GM12878 (cell line): ENCODE results near the gene CPVL. TPM values are rescaled to one million over a fixed set of nuclear protein-coding genes. Genes with fewer than 3 reads are reported as not detected.

Source experiments
- ATAC-seq: fragments of 200-7000 bp; cut with Tn5 transposase; 3 replicates; pipeline ENCODE4 v1.9.1; 2020; ENCODE audit warnings: mild to moderate bottlenecking, moderate library complexity
- BruUV-seq: library from RNA; stranded (reverse); fragments of 400-500 nt; replicated peaks from 2 replicates; lab custom pipeline; 2021; lab: Mats Ljungman, UMichigan
- CTCF ChIA-PET: fragments of 300-600 bp; sonication (Branson Sonifier 250); formaldehyde crosslinking; extraction: SDS; loops from one replicate; lab custom pipeline; 2021; ENCODE audit warnings: inconsistent platforms; lab: Yijun Ruan, JAX
- POLR2A ChIA-PET: fragments of 350-600 bp; formaldehyde crosslinking; extraction: SDS; loops from one replicate; lab custom pipeline; 2021; ENCODE audit warnings: inconsistent platforms; lab: Charles Lee
- RAD21 ChIA-PET: fragments of 300-600 bp; sonication (Branson Sonifier 250); formaldehyde crosslinking; loops from one replicate; lab custom pipeline; 2023; ENCODE audit warnings: antibody characterized with exemption; ENCODE audit not compliant: unreplicated experiment; lab: Charles Lee
- SMC1A ChIA-PET: fragments of 300-600 bp; sonication (Branson Sonifier 250); formaldehyde crosslinking; loops from one replicate; lab custom pipeline; 2023; ENCODE audit not compliant: unreplicated experiment, uncharacterized antibody; lab: Charles Lee
- DNase-seq: peaks from one replicate; pipeline ENCODE4 v3.0.0-alpha.2; 2011; ENCODE audit warnings: low read depth, low spot score
- FAIRE-seq: peaks from 3 replicates; lab custom pipeline; 2011; peaks lifted over from hg19 to GRCh38; lab: Jason Lieb, UNC
- H2AFZ ChIP-seq: 2 replicates; pipeline ENCODE4 v1.6.0; 2011; ENCODE audit warnings: low read depth, low read length, control low read depth; ENCODE audit not compliant: control insufficient read depth
- H3K27ac ChIP-seq: 2 replicates; pipeline ENCODE4 v1.5.1; 2011; ENCODE audit warnings: control low read depth; ENCODE audit not compliant: control insufficient read depth, insufficient read depth
- H3K27me3 ChIP-seq, 2 experiments: replicated peaks in 1 of 2; 2 replicates each; pipeline versions ENCODE4 v1.6.0 to v1.6.1; 2011; ENCODE audit warnings: low read length in 1 of 2; ENCODE audit not compliant: control insufficient read depth in 2 of 2, insufficient read depth in 2 of 2
- H3K36me3 ChIP-seq, 2 experiments: 2 replicates each; pipeline ENCODE4 v1.5.1; 2011; ENCODE audit warnings: low read length in 1 of 2; ENCODE audit not compliant: control insufficient read depth in 2 of 2, insufficient read depth in 2 of 2
- H3K4me1 ChIP-seq: 2 replicates; pipeline ENCODE4 v1.6.1; 2011; ENCODE audit warnings: mild to moderate bottlenecking, low read length, moderate library complexity, mixed read lengths; ENCODE audit not compliant: control insufficient read depth, insufficient read depth
- H3K4me2 ChIP-seq: 2 replicates; pipeline ENCODE4 v1.6.0; 2011; ENCODE audit warnings: control low read depth; ENCODE audit not compliant: control insufficient read depth, insufficient read depth
- H3K4me3 ChIP-seq: fragments of 200-600 bp; sonication (generic); 2 replicates; pipeline ENCODE4 v1.5.1; 2016
- H3K79me2 ChIP-seq: 2 replicates; pipeline ENCODE4 v1.6.0; 2011; ENCODE audit warnings: low read length; ENCODE audit not compliant: control insufficient read depth, insufficient read depth
- H3K9ac ChIP-seq: 2 replicates; pipeline ENCODE4 v1.8.0; 2011; ENCODE audit warnings: low read length, control low read depth, mixed read lengths; ENCODE audit not compliant: control insufficient read depth, insufficient read depth
- H3K9me3 ChIP-seq: replicated peaks from 3 replicates; pipeline ENCODE4 v1.5.1; 2011; ENCODE audit warnings: mild to moderate bottlenecking, low read length; ENCODE audit not compliant: control insufficient read depth, insufficient read depth
- H4K20me1 ChIP-seq: 2 replicates; pipeline ENCODE4 v1.6.0; 2011; ENCODE audit not compliant: control insufficient read depth, insufficient read depth
- EED ChIP-seq: sonication (generic); IDR thresholded peaks from 2 replicates; pipeline ENCODE4 v1.6.1; 2016; ENCODE audit warnings: antibody characterized with exemption, low read depth
- EZH2 ChIP-seq: IDR thresholded peaks from 2 replicates; pipeline ENCODE4 v1.6.1; 2012; ENCODE audit warnings: low read depth, mild to moderate bottlenecking, control low read depth, inconsistent platforms, low read length, borderline replicate concordance; ENCODE audit not compliant: control insufficient read depth
- GABPA ChIP-seq: IDR thresholded peaks from 2 replicates; pipeline ENCODE4 v1.6.1; 2014; ENCODE audit warnings: antibody characterized with exemption, low read depth, mild to moderate bottlenecking, inconsistent platforms
- GATAD2B ChIP-seq: fragments of 450-650 bp; conservative IDR thresholded peaks from 2 replicates; pipeline ENCODE4 v1.6.1; 2017; ENCODE audit warnings: low read depth, mild to moderate bottlenecking, moderate library complexity
- PAX8 ChIP-seq: fragments of 450-650 bp; IDR thresholded peaks from 2 replicates; pipeline ENCODE4 v1.6.1; 2017; ENCODE audit warnings: mild to moderate bottlenecking, moderate library complexity
- POLR2AphosphoS2 ChIP-seq: IDR thresholded peaks from 2 replicates; pipeline ENCODE4 v1.6.1; 2011; ENCODE audit warnings: low read depth, mild to moderate bottlenecking, low read length, improper control_type of control experiment, moderate library complexity
- POLR2AphosphoS5 ChIP-seq: IDR thresholded peaks from 2 replicates; pipeline ENCODE4 v1.6.1; 2011; ENCODE audit warnings: mild to moderate bottlenecking, low read length, inconsistent platforms
- SREBF2 ChIP-seq: IDR thresholded peaks from 2 replicates; pipeline ENCODE4 v1.6.1; 2012; ENCODE audit warnings: mild to moderate bottlenecking, low read length
- SRF ChIP-seq, 2 experiments: IDR thresholded peaks; 2 replicates each; pipeline ENCODE4 v1.6.1; 2011; ENCODE audit warnings: low read depth in 2 of 2, low read length in 2 of 2, mild to moderate bottlenecking in 1 of 2, moderate library complexity in 1 of 2
- TARDBP ChIP-seq: IDR thresholded peaks from 2 replicates; pipeline ENCODE4 v1.6.1; 2016; ENCODE audit warnings: borderline replicate concordance
- WGBS: methylation state at CpG from one replicate; pipeline ENCODE4 v1.1.6; 2016; ENCODE audit warnings: low lambda C conversion rate; ENCODE audit not compliant: insufficient replicate concordance, insufficient coverage; ENCODE audit errors: missing lambda C conversion rate; 5-methylcytosine and 5-hydroxymethylcytosine counted together
- in situ Hi-C: fragments of 300-500 bp; cut with MboI; formaldehyde crosslinking; loops from 9 replicates; pipeline ENCODE4 v1.14.3; 2018; ENCODE audit warnings: mixed read lengths
- intact Hi-C: fragments of 100-400 bp; cut with micrococcal nuclease; formaldehyde crosslinking; loops from one replicate; pipeline ENCODE4 v1.14.2; 2022; ENCODE audit not compliant: unreplicated experiment
- polyA plus RNA-seq, 11 experiments: library from polyadenylated mRNA; depleted of rRNA in 4 of 11; unstranded in 6 of 11; stranded (reverse) in 5 of 11; fragments of >200 nt; fragmentation: Nextera tagmentation in 4 of 11; fragmentation: Illumina TruSeq in 1 of 11; extraction: Ambion mirVana in 4 of 11; extraction: Trizol in 1 of 11; gene quantifications; 1 replicate in 1 of 11; 2 replicates in 10 of 11; pipeline versions ENCODE4 v1.2.1 to v1.2.3, GENCODE V29; 2011 to 2016; ENCODE audit warnings: inconsistent platforms in 2 of 11, missing spikeins in 2 of 11, low read depth in 1 of 11
- total RNA-seq, 4 experiments: library from RNA; depleted of rRNA in 3 of 4; stranded (reverse); fragments of >200 nt in 3 of 4; fragmentation: Illumina TruSeq in 1 of 4; extraction: Trizol in 1 of 4; gene quantifications; 2 replicates each; pipeline versions ENCODE4 v1.2.1 to v1.2.3, GENCODE V29; 2013 to 2021
- TF ChIP-seq, protein P1 (sequence below): fragments of 450-650 bp; IDR thresholded peaks from 2 replicates; pipeline ENCODE4 v1.6.1; 2016; ENCODE audit warnings: mild to moderate bottlenecking
- TF ChIP-seq, protein P2 (sequence below): fragments of 450-650 bp; IDR thresholded peaks from 2 replicates; pipeline ENCODE4 v1.6.1; 2018; ENCODE audit warnings: borderline replicate concordance, mild to moderate bottlenecking; ENCODE audit not compliant: partially characterized antibody
- TF ChIP-seq, protein P3 (sequence below): IDR thresholded peaks from 2 replicates; pipeline ENCODE4 v1.6.1; 2012; ENCODE audit warnings: improper control_type of control experiment, low read depth, low read length; ENCODE audit not compliant: insufficient replicate concordance

Gene CPVL
- total and polyA plus RNA-seq, 10 of the 15 experiments (the other 5 are each of a cell fraction or from before 2014, with no cell fraction given): 0.59 TPM; not detected in 9

DNA sequence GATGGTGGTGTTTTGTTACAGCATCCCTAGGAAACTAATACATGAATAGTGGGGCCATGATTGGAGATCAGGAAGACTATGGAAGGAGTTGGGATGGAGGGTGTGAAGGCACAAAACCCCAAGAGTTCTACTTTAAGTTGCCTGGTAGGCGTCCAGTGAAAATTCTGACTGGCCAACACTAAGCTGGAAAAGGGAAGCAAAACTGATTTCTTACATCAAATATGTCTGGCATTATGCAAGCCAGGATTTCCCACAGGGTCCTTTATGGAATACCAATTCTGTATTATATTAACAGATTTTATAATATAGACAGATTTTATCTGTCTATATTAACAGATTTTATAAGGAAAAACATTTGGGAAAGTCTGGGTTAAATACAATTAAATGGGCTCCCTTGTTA lies 16.2 kb downstream of the CPVL start:
- in situ Hi-C loops (no loop called here), intact Hi-C loops (no loop called here)
- no peak for ATAC-seq
- ChIA-PET POLR2A (no interaction called here), CTCF (interaction anchor here (0.6 to 1.8 kb wide), 3 partner anchors 39 to 209 kb away, joined by 4 to 5 read pairs (median 4); no protein-coding TSS in a partner anchor), RAD21 (no interaction called here), SMC1A (no interaction called here)
- BruUV-seq: no TSS peak
- DNase-seq: no peak
- H3K4me3 ChIP-seq: no peak overlapping the region
- WGBS: 10% methylated on average over 1 of the region's 1 CpG
- H3K4me2 ChIP-seq: no peak overlapping the region
- no peaks in the 10 kb centered on the region for H4K20me1 ChIP-seq
- H3K27ac ChIP-seq: no peak overlapping the region
- H3K4me1 ChIP-seq: no peaks in the 10 kb centered on the region
- H3K9me3 ChIP-seq: no peaks in the 10 kb centered on the region
- H3K9ac ChIP-seq: no peak overlapping the region
- H3K27me3 ChIP-seq: no peaks in the 10 kb centered on the region; a peak in 1 of 4 replicates
- H2AFZ ChIP-seq: no peak overlapping the region
- no peak for FAIRE-seq
- H3K36me3 ChIP-seq: no peaks in the 10 kb centered on the region
- TF ChIP-seq, protein P1, sequence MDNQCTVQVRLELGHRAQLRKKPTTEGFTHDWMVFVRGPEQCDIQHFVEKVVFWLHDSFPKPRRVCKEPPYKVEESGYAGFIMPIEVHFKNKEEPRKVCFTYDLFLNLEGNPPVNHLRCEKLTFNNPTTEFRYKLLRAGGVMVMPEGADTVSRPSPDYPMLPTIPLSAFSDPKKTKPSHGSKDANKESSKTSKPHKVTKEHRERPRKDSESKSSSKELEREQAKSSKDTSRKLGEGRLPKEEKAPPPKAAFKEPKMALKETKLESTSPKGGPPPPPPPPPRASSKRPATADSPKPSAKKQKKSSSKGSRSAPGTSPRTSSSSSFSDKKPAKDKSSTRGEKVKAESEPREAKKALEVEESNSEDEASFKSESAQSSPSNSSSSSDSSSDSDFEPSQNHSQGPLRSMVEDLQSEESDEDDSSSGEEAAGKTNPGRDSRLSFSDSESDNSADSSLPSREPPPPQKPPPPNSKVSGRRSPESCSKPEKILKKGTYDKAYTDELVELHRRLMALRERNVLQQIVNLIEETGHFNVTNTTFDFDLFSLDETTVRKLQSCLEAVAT: no peak
- no peak for TF ChIP-seq POLR2AphosphoS2
- TF ChIP-seq TARDBP: no peak
- no peak for TF ChIP-seq PAX8
- TF ChIP-seq, protein P2, sequence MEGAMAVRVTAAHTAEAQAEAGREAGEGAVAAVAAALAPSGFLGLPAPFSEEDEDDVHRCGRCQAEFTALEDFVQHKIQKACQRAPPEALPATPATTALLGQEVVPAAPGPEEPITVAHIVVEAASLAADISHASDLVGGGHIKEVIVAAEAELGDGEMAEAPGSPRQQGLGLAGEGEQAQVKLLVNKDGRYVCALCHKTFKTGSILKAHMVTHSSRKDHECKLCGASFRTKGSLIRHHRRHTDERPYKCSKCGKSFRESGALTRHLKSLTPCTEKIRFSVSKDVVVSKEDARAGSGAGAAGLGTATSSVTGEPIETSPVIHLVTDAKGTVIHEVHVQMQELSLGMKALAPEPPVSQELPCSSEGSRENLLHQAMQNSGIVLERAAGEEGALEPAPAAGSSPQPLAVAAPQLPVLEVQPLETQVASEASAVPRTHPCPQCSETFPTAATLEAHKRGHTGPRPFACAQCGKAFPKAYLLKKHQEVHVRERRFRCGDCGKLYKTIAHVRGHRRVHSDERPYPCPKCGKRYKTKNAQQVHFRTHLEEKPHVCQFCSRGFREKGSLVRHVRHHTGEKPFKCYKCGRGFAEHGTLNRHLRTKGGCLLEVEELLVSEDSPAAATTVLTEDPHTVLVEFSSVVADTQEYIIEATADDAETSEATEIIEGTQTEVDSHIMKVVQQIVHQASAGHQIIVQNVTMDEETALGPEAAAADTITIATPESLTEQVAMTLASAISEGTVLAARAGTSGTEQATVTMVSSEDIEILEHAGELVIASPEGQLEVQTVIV: no peak
- TF ChIP-seq EZH2: no peak
- no peak for TF ChIP-seq EED
- no peak for TF ChIP-seq SREBF2
- TF ChIP-seq SRF (IDR thresholded peaks at IDR 0.05; ENCODE audit: low read depth in 2 of 2, low read length in 2 of 2): no peak
- no peak for TF ChIP-seq POLR2AphosphoS5
- no peak for TF ChIP-seq GABPA
- TF ChIP-seq, protein P3, sequence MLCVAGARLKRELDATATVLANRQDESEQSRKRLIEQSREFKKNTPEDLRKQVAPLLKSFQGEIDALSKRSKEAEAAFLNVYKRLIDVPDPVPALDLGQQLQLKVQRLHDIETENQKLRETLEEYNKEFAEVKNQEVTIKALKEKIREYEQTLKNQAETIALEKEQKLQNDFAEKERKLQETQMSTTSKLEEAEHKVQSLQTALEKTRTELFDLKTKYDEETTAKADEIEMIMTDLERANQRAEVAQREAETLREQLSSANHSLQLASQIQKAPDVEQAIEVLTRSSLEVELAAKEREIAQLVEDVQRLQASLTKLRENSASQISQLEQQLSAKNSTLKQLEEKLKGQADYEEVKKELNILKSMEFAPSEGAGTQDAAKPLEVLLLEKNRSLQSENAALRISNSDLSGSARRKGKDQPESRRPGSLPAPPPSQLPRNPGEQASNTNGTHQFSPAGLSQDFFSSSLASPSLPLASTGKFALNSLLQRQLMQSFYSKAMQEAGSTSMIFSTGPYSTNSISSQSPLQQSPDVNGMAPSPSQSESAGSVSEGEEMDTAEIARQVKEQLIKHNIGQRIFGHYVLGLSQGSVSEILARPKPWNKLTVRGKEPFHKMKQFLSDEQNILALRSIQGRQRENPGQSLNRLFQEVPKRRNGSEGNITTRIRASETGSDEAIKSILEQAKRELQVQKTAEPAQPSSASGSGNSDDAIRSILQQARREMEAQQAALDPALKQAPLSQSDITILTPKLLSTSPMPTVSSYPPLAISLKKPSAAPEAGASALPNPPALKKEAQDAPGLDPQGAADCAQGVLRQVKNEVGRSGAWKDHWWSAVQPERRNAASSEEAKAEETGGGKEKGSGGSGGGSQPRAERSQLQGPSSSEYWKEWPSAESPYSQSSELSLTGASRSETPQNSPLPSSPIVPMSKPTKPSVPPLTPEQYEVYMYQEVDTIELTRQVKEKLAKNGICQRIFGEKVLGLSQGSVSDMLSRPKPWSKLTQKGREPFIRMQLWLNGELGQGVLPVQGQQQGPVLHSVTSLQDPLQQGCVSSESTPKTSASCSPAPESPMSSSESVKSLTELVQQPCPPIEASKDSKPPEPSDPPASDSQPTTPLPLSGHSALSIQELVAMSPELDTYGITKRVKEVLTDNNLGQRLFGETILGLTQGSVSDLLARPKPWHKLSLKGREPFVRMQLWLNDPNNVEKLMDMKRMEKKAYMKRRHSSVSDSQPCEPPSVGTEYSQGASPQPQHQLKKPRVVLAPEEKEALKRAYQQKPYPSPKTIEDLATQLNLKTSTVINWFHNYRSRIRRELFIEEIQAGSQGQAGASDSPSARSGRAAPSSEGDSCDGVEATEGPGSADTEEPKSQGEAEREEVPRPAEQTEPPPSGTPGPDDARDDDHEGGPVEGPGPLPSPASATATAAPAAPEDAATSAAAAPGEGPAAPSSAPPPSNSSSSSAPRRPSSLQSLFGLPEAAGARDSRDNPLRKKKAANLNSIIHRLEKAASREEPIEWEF: no peak
- TF ChIP-seq GATAD2B: no peak
- no peaks in the 10 kb centered on the region for H3K79me2 ChIP-seq
